AML-193 (cell line): ENCODE measurements around the gene MED13L.

Experiments
- DNase-seq, 2 experiments: peaks; one replicate each; lab custom pipeline; 2025; lab: John Stamatoyannopoulos, UW

The MED13L gene

GRCh38 chr12:115973968-115974724 is 303.3 kb downstream of the MED13L start:
- DNase-seq = no peak

- no peak for DNase-seq
These were observed 304.4 kb downstream of the MED13L start for GRCh38 chr12:115973066-115973465.

- no peak for DNase-seq
These were observed 305.3 kb downstream of the MED13L start for GRCh38 chr12:115972241-115972640.

GRCh38 chr12:115968211-115968610 is 309.3 kb downstream of the MED13L start:
- DNase-seq = no peak

GRCh38 chr12:115966376-115966775 is 311.1 kb downstream of the MED13L start:
- no peak for DNase-seq

GRCh38 chr12:115964626-115965025 is 312.9 kb downstream of the MED13L start:
- DNase-seq = no peak

- no peak for DNase-seq
These were observed 313.3 kb downstream of the MED13L start for GRCh38 chr12:115964214-115964613.

GRCh38 chr12:115962216-115962615 is 315.3 kb downstream of the MED13L start:
- no peak for DNase-seq

- DNase-seq = no peak
These were observed 316.4 kb downstream of the MED13L start for GRCh38 chr12:115960868-115961802.

GRCh38 chr12:115957686-115958290 is 319.7 kb downstream of the MED13L start:
- DNase-seq = no peak

GRCh38 chr12:115956659-115957058 is 320.8 kb downstream of the MED13L start:
- no peak for DNase-seq

- DNase-seq = no peak
These were observed 321.3 kb downstream of the MED13L start for GRCh38 chr12:115956236-115956635.

- no peak for DNase-seq
These were observed 324.0 kb downstream of the MED13L start for GRCh38 chr12:115953450-115953849.

GRCh38 chr12:115953031-115953430 is 324.5 kb downstream of the MED13L start:
- DNase-seq = no peak

- DNase-seq = no peak
These were observed 326.5 kb downstream of the MED13L start for GRCh38 chr12:115950959-115951358.

GRCh38 chr12:115949675-115950074 is 327.8 kb downstream of the MED13L start:
- DNase-seq = no peak

GRCh38 chr12:115947696-115948062 is 329.8 kb downstream of the MED13L start:
- peak in 1 of 2 experiments; percentile 6 for DNase-seq

- no peak for DNase-seq
These were observed 330.4 kb downstream of the MED13L start for GRCh38 chr12:115946867-115947695.

- DNase-seq = no peak
These were observed 331.4 kb downstream of the MED13L start for GRCh38 chr12:115946092-115946491.

- no peak for DNase-seq
These were observed 332.0 kb downstream of the MED13L start for GRCh38 chr12:115945491-115945885.

- no peak for DNase-seq
These were observed 332.5 kb downstream of the MED13L start for GRCh38 chr12:115944837-115945490.
